Panc1 (cell line): Measurements from ENCODE around the gene GRSF1. TPM values are rescaled to one million over a fixed set of nuclear protein-coding genes. Genes with fewer than 3 reads are reported as not detected.

Experiments used
- ATAC-seq: fragments of 200-7000 bp; cut with Tn5 transposase; 2 replicates; pipeline ENCODE4 v1.9.1; 2020; ENCODE audit warnings: mild to moderate bottlenecking, moderate library complexity
- BruUV-seq: library from RNA; stranded (reverse); fragments of 400-500 nt; replicated peaks from 2 replicates; lab custom pipeline; 2021; lab: Mats Ljungman, UMichigan
- CTCF ChIA-PET: fragments of 300-600 bp; sonication (Branson Sonifier 250); formaldehyde crosslinking; loops from one replicate; lab custom pipeline; 2022; ENCODE audit warnings: antibody characterized with exemption; lab: Charles Lee
- POLR2A ChIA-PET: fragments of 300-600 bp; sonication (Branson Sonifier 250); formaldehyde crosslinking; loops from one replicate; lab custom pipeline; 2022; ENCODE audit warnings: antibody characterized with exemption; lab: Charles Lee
- DNase-seq: peaks from one replicate; pipeline ENCODE4 v3.0.0-alpha.2; 2010; ENCODE audit warnings: low read depth, low spot score
- H3K27ac ChIP-seq: 2 replicates; pipeline ENCODE4 v1.5.1; 2011; ENCODE audit warnings: mild to moderate bottlenecking, low read length, inconsistent platforms
- H3K27me3 ChIP-seq: fragments of 200-500 bp; sonication (Bioruptor generic); 2 replicates; pipeline ENCODE4 v1.6.0; 2014; ENCODE audit warnings: low read length, inconsistent platforms; ENCODE audit not compliant: control insufficient read depth, insufficient read depth
- H3K36me3 ChIP-seq: fragments of 200-500 bp; sonication (Bioruptor generic); 2 replicates; pipeline ENCODE4 v1.5.1; 2014; ENCODE audit warnings: inconsistent platforms, mild to moderate bottlenecking, low read length, moderate library complexity; ENCODE audit not compliant: control insufficient read depth, insufficient read depth
- H3K4me1 ChIP-seq: 2 replicates; pipeline ENCODE4 v1.5.1; 2011; ENCODE audit warnings: inconsistent platforms, mild to moderate bottlenecking, low read length, moderate library complexity; ENCODE audit not compliant: control insufficient read depth, insufficient read depth
- H3K4me3 ChIP-seq, 2 experiments: 2 replicates each; pipeline ENCODE4 v1.5.1; 2011 to 2012; ENCODE audit warnings: low read depth in 2 of 2, low read length in 2 of 2, mild to moderate bottlenecking in 2 of 2, inconsistent platforms in 1 of 2, moderate library complexity in 1 of 2
- H3K9me3 ChIP-seq: fragments of 200-500 bp; sonication (Bioruptor generic); 2 replicates; pipeline ENCODE4 v1.5.1; 2014; ENCODE audit warnings: low read depth, mild to moderate bottlenecking, inconsistent platforms, low read length, moderate library complexity; ENCODE audit not compliant: control insufficient read depth, insufficient read depth
- CTCF ChIP-seq: fragments of 450-650 bp; IDR thresholded peaks from 2 replicates; pipeline ENCODE4 v1.5.1; 2017; ENCODE audit warnings: mild to moderate bottlenecking
- POLR2AphosphoS5 ChIP-seq: IDR thresholded peaks from 2 replicates; pipeline ENCODE4 v1.6.1; 2012; ENCODE audit warnings: mild to moderate bottlenecking, low read depth, low read length, moderate library complexity
- REST ChIP-seq, 2 experiments: IDR thresholded peaks; 2 replicates each; pipeline ENCODE4 v1.6.1; 2011 to 2012; ENCODE audit warnings: low read depth in 2 of 2, control low read depth in 1 of 2, low read length in 1 of 2, mild to moderate bottlenecking in 1 of 2, moderate library complexity in 1 of 2; ENCODE audit not compliant: insufficient read depth in 1 of 2
- SIN3A ChIP-seq: IDR thresholded peaks from 2 replicates; pipeline ENCODE4 v1.6.1; 2012; ENCODE audit warnings: low read depth, mild to moderate bottlenecking, low read length, moderate library complexity, borderline replicate concordance; ENCODE audit not compliant: insufficient read depth
- TCF7L2 ChIP-seq: IDR thresholded peaks from 2 replicates; pipeline ENCODE4 v1.6.1; 2011; ENCODE audit warnings: mild to moderate bottlenecking, low read depth, low read length, inconsistent platforms
- in situ Hi-C: cut with HindIII; loops from 2 replicates; pipeline ENCODE4 v1.10.0; 2016; ENCODE audit warnings: low sequenced_read_pairs, low pct_unique_long_range_greater_than_20kb
- intact Hi-C: fragments of 100-400 bp; cut with micrococcal nuclease; formaldehyde crosslinking; loops from one replicate; pipeline ENCODE4 v1.10.0; 2022; ENCODE audit not compliant: unreplicated experiment
- total RNA-seq: library from RNA; stranded (reverse); gene quantifications from one replicate; pipeline ENCODE4 v1.2.1, GENCODE V29; 2021; ENCODE audit not compliant: unreplicated experiment

Gene GRSF1
- total RNA-seq, 1 experiment from 2014 or later, result 59.9 TPM

- BruUV-seq, result no TSS peak
- ChIA-PET CTCF (no interaction called here), POLR2A (no interaction called here)
- TF ChIP-seq REST (IDR thresholded peaks at IDR 0.05; ENCODE audit: insufficient read depth in 1 of 2, low read depth in 2 of 2, low read length in 1 of 2) (no peak), CTCF (no peak), SIN3A (no peak), POLR2AphosphoS5 (no peak), TCF7L2 (no peak)
- no peaks in the 10 kb centered on the region for H3K4me1 ChIP-seq
- DNase-seq (no peak), ATAC-seq (no peak)
- intact Hi-C loops (no loop called here), in situ Hi-C loops (no loop called here)
- H3K36me3 ChIP-seq, result no peaks in the 10 kb centered on the region
- no peaks in the 10 kb centered on the region for H3K9me3 ChIP-seq
- no peak overlapping the region for H3K4me3 ChIP-seq
- H3K27ac ChIP-seq, result no peak overlapping the region
- no peaks in the 10 kb centered on the region for H3K27me3 ChIP-seq
Observed at GRCh38 chr4:70868778-70869177, 29.1 kb upstream of the GRSF1 start.

- CTCF ChIA-PET, result no interaction called here
- no peak for ATAC-seq
- no TSS peak for BruUV-seq
Observed at GRCh38 chr4:70863099-70863790, 23.6 kb upstream of the GRSF1 start.

More at GRCh38 chr4:70863099-70863790, 23.6 kb upstream of the GRSF1 start:
- Histone ChIP-seq H3K27ac (no peak overlapping the region), H3K36me3 (no peaks in the 10 kb centered on the region), H3K4me1 (no peaks in the 10 kb centered on the region), H3K27me3 (no peaks in the 10 kb centered on the region), H3K4me3 (no peak overlapping the region), H3K9me3 (no peaks in the 10 kb centered on the region)
- TF ChIP-seq CTCF (no peak), SIN3A (no peak), POLR2AphosphoS5 (no peak), TCF7L2 (no peak), REST (IDR thresholded peaks at IDR 0.05; ENCODE audit: insufficient read depth in 1 of 2, low read depth in 2 of 2, low read length in 1 of 2) (no peak)
- DNase-seq, result no peak
- intact Hi-C loops, result no loop called here
- in situ Hi-C loops, result no loop called here
- POLR2A ChIA-PET, result no interaction called here
